ENCODE results near the gene GPATCH4.

The GPATCH4 gene

GRCh38 chr1:156551066-156551643 is 50.1 kb downstream of the GPATCH4 start:
- in situ Hi-C loops (cut with HindIII; ENCODE audit: low sequenced_read_pairs), result no loop called here
- no peak for DNase-seq (ENCODE audit: low read depth, low spot score)
- TF ChIP-seq CTCF (IDR thresholded peaks at IDR 0.05; ENCODE audit: low read depth, low read length), result no peak
- no peak overlapping the region for H3K4me3 ChIP-seq (ENCODE audit: low read depth, low read length)

GRCh38 chr1:156550346-156550745 is 50.9 kb downstream of the GPATCH4 start:
- no peak for DNase-seq (ENCODE audit: low read depth, low spot score)
- no peak for TF ChIP-seq CTCF (IDR thresholded peaks at IDR 0.05; ENCODE audit: low read depth, low read length)
- no peak overlapping the region for H3K4me3 ChIP-seq (ENCODE audit: low read depth, low read length)
- in situ Hi-C loops (cut with HindIII; ENCODE audit: low sequenced_read_pairs), result no loop called here

- no peak for DNase-seq (ENCODE audit: low read depth, low spot score)
- in situ Hi-C loops (cut with HindIII; ENCODE audit: low sequenced_read_pairs), result no loop called here
- TF ChIP-seq CTCF (IDR thresholded peaks at IDR 0.05; ENCODE audit: low read depth, low read length), result no peak
- H3K4me3 ChIP-seq (ENCODE audit: low read depth, low read length), result no peak overlapping the region
These were observed 51.4 kb downstream of the GPATCH4 start for GRCh38 chr1:156549831-156550230.

GRCh38 chr1:156549390-156549789 is 51.9 kb downstream of the GPATCH4 start:
- in situ Hi-C loops (cut with HindIII; ENCODE audit: low sequenced_read_pairs), result no loop called here
- no peak for DNase-seq (ENCODE audit: low read depth, low spot score)
- no peak overlapping the region for H3K4me3 ChIP-seq (ENCODE audit: low read depth, low read length)
- no peak for TF ChIP-seq CTCF (IDR thresholded peaks at IDR 0.05; ENCODE audit: low read depth, low read length)

- no peak for DNase-seq (ENCODE audit: low read depth, low spot score)
- H3K4me3 ChIP-seq (ENCODE audit: low read depth, low read length), result no peak overlapping the region
- no peak for TF ChIP-seq CTCF (IDR thresholded peaks at IDR 0.05; ENCODE audit: low read depth, low read length)
- in situ Hi-C loops (cut with HindIII; ENCODE audit: low sequenced_read_pairs), result no loop called here
These were observed 53.3 kb downstream of the GPATCH4 start for GRCh38 chr1:156547982-156548381.

- H3K4me3 ChIP-seq (ENCODE audit: low read depth, low read length), result no peak overlapping the region
- no peak for DNase-seq (ENCODE audit: low read depth, low spot score)
- in situ Hi-C loops (cut with HindIII; ENCODE audit: low sequenced_read_pairs), result no loop called here
- TF ChIP-seq CTCF (IDR thresholded peaks at IDR 0.05; ENCODE audit: low read depth, low read length), result no peak
These were observed 53.8 kb downstream of the GPATCH4 start for GRCh38 chr1:156547434-156547833.

- DNase-seq (ENCODE audit: low read depth, low spot score), result no peak
- in situ Hi-C loops (cut with HindIII; ENCODE audit: low sequenced_read_pairs), result no loop called here
- no peak overlapping the region for H3K4me3 ChIP-seq (ENCODE audit: low read depth, low read length)
- TF ChIP-seq CTCF (IDR thresholded peaks at IDR 0.05; ENCODE audit: low read depth, low read length), result no peak
These were observed 55.0 kb downstream of the GPATCH4 start for GRCh38 chr1:156546267-156546666.

All from astrocyte of the spinal cord (primary cell).